ENCODE data around the gene PFKFB1. TPM values are rescaled to one million over a fixed set of nuclear protein-coding genes. Genes with fewer than 3 reads are reported as not detected.
"Not testable (repeated sequence)": the region's sequence is repeated elsewhere in the genome, so short reads cannot be mapped to it uniquely, and the experiment has no call there.

Gene PFKFB1
- total RNA-seq, 1 donor from 2014 or later, result 0.26 TPM

DNA sequence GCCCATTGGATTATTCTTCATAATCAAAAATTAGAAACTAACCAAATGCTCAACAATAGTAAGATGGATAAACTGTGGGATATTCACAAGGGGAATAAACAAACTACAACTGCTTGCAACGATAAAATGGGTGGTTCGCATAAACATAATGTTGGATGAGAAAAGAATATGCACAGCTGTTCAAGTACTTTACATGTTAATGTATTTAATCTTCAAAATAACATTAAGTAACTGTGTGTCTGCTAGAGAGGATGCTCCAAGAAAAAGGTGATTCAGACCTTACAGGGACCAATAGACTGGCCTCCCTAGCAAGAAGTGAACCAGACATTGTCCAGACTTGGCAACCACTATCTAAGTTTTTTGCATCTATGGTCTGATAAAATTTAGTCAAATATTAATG lies 2.3 kb downstream of the PFKFB1 start:
- Histone ChIP-seq H3K36me3 (ENCODE audit: control insufficient read depth, insufficient read depth, low read length) (no peaks in the 10 kb centered on the region), H3K4me3 (ENCODE audit: low read depth, low read length) (no peak overlapping the region), H3K27me3 (ENCODE audit: control insufficient read depth, insufficient read depth, low read length) (no peaks in the 10 kb centered on the region)
- DNase-seq (ENCODE audit: low read depth) (no peak), FAIRE-seq (no peak)
- TF ChIP-seq, protein P1, sequence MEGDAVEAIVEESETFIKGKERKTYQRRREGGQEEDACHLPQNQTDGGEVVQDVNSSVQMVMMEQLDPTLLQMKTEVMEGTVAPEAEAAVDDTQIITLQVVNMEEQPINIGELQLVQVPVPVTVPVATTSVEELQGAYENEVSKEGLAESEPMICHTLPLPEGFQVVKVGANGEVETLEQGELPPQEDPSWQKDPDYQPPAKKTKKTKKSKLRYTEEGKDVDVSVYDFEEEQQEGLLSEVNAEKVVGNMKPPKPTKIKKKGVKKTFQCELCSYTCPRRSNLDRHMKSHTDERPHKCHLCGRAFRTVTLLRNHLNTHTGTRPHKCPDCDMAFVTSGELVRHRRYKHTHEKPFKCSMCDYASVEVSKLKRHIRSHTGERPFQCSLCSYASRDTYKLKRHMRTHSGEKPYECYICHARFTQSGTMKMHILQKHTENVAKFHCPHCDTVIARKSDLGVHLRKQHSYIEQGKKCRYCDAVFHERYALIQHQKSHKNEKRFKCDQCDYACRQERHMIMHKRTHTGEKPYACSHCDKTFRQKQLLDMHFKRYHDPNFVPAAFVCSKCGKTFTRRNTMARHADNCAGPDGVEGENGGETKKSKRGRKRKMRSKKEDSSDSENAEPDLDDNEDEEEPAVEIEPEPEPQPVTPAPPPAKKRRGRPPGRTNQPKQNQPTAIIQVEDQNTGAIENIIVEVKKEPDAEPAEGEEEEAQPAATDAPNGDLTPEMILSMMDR (IDR thresholded peaks at IDR 0.05; ENCODE audit: insufficient read depth, low read length, severe bottlenecking), result no peak

DNA sequence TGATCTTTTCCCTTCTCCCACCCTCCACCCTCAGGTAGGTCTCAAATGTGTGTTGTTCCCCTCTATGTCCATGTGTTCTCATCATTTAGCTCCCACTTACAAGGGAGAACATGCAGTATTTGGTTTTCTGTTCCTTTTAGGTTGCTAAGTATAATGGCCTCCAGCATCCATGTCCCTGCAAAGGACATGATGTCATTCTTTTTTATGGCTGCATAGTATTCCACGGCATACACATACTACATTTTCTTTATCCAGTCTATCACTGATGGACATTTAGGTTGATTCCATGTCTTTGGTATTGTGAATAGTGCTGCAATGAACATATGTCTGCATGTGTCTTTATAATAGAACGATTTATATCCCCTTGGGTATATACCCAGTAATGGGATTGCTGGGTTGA lies 10.7 kb downstream of the PFKFB1 start:
- not testable (repeated sequence) for DNase-seq (ENCODE audit: low read depth); H3K27me3 ChIP-seq (ENCODE audit: control insufficient read depth, insufficient read depth, low read length); H3K4me3 ChIP-seq (ENCODE audit: low read depth, low read length); FAIRE-seq; H3K36me3 ChIP-seq (ENCODE audit: control insufficient read depth, insufficient read depth, low read length)

DNA sequence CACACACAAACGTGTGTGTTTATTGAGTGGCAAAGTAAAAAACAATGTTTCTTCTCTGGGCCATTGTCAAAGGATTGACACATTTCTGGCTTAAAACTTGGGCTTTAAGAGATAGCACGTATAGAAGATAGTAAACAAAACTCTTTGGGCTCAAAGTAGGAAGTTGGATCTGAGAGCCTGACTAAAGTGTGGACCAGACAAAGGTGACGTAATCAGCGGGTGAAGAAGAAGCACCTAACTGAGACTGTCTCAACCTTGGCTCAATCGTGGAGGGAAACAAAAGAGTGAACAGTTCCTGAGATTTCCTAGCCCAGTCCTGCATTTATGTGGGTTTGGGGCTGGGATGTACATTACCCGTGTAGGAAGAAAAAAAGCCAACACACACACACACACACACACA lies 13.7 kb downstream of the PFKFB1 start:
- FAIRE-seq, result no peak
- no peak overlapping the region for H3K4me3 ChIP-seq (ENCODE audit: low read depth, low read length)
- no peaks in the 10 kb centered on the region for H3K36me3 ChIP-seq (ENCODE audit: control insufficient read depth, insufficient read depth, low read length)
- no peaks in the 10 kb centered on the region for H3K27me3 ChIP-seq (ENCODE audit: control insufficient read depth, insufficient read depth, low read length)
- TF ChIP-seq, protein P1 (IDR thresholded peaks at IDR 0.05; ENCODE audit: insufficient read depth, low read length, severe bottlenecking), result no peak
- DNase-seq (ENCODE audit: low read depth), result no peak

DNA sequence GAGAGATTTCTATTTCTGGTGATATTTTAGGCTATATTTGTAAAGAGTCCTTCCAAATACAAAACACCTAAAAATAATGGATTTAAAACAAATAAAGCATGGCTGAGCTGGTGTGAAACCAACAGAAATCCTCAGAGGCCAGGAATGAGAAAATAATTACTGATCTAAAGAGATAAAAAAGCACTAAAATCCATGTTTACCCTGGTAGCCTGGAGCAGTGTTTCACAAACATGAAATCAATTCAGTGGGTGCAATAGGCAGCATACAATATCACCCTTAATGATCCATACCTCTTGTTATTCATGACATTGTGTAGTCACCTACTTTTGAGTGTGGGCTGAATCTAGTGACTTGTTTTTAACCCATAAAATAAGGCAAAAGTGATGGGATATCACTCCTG lies 14.6 kb downstream of the PFKFB1 start:
- TF ChIP-seq, protein P1 (IDR thresholded peaks at IDR 0.05; ENCODE audit: insufficient read depth, low read length, severe bottlenecking), result no peak
- Histone ChIP-seq H3K27me3 (ENCODE audit: control insufficient read depth, insufficient read depth, low read length) (no peaks in the 10 kb centered on the region), H3K36me3 (ENCODE audit: control insufficient read depth, insufficient read depth, low read length) (no peaks in the 10 kb centered on the region), H3K4me3 (ENCODE audit: low read depth, low read length) (no peak overlapping the region)
- FAIRE-seq (no peak), DNase-seq (ENCODE audit: low read depth) (no peak)

DNA sequence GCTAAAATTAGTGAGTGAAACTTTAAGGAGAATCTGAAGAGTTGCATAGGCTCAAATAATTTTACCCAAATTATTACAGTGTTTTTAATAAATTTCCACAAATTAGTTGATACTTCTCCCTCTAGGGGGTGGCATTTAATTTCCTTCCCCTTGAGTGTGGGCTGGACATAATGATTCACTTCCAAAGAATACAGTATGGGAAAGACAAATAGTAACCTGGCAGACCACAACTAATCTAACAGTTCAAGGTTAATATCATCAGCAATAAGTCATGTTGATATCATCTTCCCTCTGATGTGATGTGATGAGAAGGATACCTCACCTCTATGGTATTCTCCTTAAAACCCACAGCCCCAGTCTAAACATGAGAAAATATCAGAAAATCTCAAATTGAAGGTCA lies 15.5 kb downstream of the PFKFB1 start:
- TF ChIP-seq, protein P1 (IDR thresholded peaks at IDR 0.05; ENCODE audit: insufficient read depth, low read length, severe bottlenecking), result no peak
- Histone ChIP-seq H3K4me3 (ENCODE audit: low read depth, low read length) (no peak overlapping the region), H3K27me3 (ENCODE audit: control insufficient read depth, insufficient read depth, low read length) (no peaks in the 10 kb centered on the region), H3K36me3 (ENCODE audit: control insufficient read depth, insufficient read depth, low read length) (no peaks in the 10 kb centered on the region)
- FAIRE-seq (no peak), DNase-seq (ENCODE audit: low read depth) (peak; percentile 75)

DNA sequence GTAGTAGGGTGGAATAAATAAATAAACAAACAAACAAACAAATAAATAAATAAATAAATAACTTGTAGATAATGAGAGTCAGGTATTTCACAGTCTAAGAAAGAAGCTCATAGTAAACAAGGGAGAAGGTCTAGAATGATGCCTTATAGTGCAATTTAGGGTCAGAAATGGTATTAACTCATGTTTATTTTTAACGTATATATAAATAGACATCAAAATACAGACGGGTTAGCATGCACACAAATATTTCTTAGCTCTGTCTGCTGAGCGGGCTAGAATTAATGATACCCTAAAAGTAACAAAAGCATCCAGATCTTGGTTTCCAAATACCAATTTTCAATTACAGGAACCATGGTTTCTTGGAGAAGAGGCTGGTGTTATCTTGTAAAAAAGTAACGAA lies 16.6 kb downstream of the PFKFB1 start:
- no peaks in the 10 kb centered on the region for H3K27me3 ChIP-seq (ENCODE audit: control insufficient read depth, insufficient read depth, low read length)
- H3K4me3 ChIP-seq (ENCODE audit: low read depth, low read length), result no peak overlapping the region
- DNase-seq (ENCODE audit: low read depth) (no peak), FAIRE-seq (no peak)
- no peaks in the 10 kb centered on the region for H3K36me3 ChIP-seq (ENCODE audit: control insufficient read depth, insufficient read depth, low read length)
- TF ChIP-seq, protein P1 (IDR thresholded peaks at IDR 0.05; ENCODE audit: insufficient read depth, low read length, severe bottlenecking), result no peak

All from bronchial epithelial cell (primary cell).